HL-60 (cell line): ENCODE data around the gene PLAC8.

Experiments used
- DNase-seq, 2 experiments: peaks; one replicate each; pipeline ENCODE4 v3.0.0-alpha.2; 2010 to 2020; ENCODE audit warnings: low read depth in 1 of 2, low spot score in 1 of 2
- H3K27ac ChIP-seq: fragments of 250-450 bp; sonication (Bioruptor Pico); replicated peaks from 2 replicates; pipeline ENCODE4 v1.5.1; 2020; ENCODE audit warnings: mild to moderate bottlenecking, moderate library complexity
- H3K27me3 ChIP-seq: fragments of 250-450 bp; sonication (Bioruptor Pico); 2 replicates; pipeline ENCODE4 v1.5.1; 2021; ENCODE audit warnings: mild to moderate bottlenecking, moderate library complexity; ENCODE audit not compliant: insufficient read depth, poor library complexity, severe bottlenecking
- H3K4me3 ChIP-seq: replicated peaks from 2 replicates; pipeline ENCODE4 v1.5.1; 2011; ENCODE audit warnings: mild to moderate bottlenecking, control low read depth, low read length; ENCODE audit not compliant: insufficient read depth
- GABPA ChIP-seq: IDR thresholded peaks from 2 replicates; pipeline ENCODE4 v1.6.1; 2012; ENCODE audit warnings: low read depth
- POLR2AphosphoS5 ChIP-seq: IDR thresholded peaks from 2 replicates; pipeline ENCODE4 v1.6.1; 2012; ENCODE audit warnings: low read depth
- SPI1 ChIP-seq: IDR thresholded peaks from 2 replicates; pipeline ENCODE4 v1.6.1; 2012; ENCODE audit warnings: low read depth, mild to moderate bottlenecking, borderline replicate concordance
- TF ChIP-seq, protein P1 (sequence below): IDR thresholded peaks from one replicate; pipeline ENCODE4 v1.5.1; 2011; ENCODE audit warnings: low read length, control low read depth, inconsistent platforms; ENCODE audit not compliant: insufficient read depth
- TF ChIP-seq, protein P2 (sequence below): IDR thresholded peaks from 2 replicates; pipeline ENCODE4 v1.6.1; 2012; ENCODE audit warnings: low read depth; ENCODE audit not compliant: insufficient replicate concordance

The PLAC8 gene

DNA sequence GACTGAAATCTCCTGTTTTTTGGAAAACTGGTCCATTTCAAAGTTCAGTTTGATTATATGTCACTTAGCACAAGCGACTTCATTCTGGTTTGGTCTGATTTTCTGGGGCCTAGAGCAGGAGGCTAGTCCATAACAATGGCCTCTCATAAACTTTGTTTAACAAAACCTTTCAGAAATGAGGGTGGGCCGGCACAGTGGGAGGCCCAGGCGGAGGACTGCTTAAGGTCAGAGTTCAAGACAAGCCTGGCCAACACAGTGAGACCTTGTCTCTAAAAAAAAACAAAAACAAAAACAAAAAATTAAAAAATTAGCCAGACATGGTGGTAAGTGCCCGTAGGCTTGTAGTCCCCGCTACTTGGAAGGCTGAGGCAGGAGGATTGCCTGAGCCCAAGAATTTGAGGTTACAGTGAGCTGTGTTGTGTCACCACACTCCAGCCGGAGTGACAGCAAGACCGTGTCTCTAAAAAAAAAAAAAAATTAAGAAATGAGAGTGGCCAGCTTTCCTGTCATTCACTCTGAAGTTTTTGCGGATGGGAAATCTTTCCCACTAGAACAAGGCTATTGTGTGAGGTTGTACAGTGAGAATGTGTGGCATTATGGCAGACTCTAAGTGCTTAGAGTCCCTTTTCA, 1.2 kb upstream of the PLAC8 start:
- Histone ChIP-seq H3K27ac (peak overlapping the region; percentile 99), H3K27me3 (no peaks in the 10 kb centered on the region), H3K4me3 (no peak overlapping the region)
- DNase-seq = peak in 1 of 2 experiments; percentile 73
- no peak for TF ChIP-seq GABPA
- TF ChIP-seq, protein P1, sequence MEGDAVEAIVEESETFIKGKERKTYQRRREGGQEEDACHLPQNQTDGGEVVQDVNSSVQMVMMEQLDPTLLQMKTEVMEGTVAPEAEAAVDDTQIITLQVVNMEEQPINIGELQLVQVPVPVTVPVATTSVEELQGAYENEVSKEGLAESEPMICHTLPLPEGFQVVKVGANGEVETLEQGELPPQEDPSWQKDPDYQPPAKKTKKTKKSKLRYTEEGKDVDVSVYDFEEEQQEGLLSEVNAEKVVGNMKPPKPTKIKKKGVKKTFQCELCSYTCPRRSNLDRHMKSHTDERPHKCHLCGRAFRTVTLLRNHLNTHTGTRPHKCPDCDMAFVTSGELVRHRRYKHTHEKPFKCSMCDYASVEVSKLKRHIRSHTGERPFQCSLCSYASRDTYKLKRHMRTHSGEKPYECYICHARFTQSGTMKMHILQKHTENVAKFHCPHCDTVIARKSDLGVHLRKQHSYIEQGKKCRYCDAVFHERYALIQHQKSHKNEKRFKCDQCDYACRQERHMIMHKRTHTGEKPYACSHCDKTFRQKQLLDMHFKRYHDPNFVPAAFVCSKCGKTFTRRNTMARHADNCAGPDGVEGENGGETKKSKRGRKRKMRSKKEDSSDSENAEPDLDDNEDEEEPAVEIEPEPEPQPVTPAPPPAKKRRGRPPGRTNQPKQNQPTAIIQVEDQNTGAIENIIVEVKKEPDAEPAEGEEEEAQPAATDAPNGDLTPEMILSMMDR = no peak
- no peak for TF ChIP-seq POLR2AphosphoS5
- TF ChIP-seq, protein P2, sequence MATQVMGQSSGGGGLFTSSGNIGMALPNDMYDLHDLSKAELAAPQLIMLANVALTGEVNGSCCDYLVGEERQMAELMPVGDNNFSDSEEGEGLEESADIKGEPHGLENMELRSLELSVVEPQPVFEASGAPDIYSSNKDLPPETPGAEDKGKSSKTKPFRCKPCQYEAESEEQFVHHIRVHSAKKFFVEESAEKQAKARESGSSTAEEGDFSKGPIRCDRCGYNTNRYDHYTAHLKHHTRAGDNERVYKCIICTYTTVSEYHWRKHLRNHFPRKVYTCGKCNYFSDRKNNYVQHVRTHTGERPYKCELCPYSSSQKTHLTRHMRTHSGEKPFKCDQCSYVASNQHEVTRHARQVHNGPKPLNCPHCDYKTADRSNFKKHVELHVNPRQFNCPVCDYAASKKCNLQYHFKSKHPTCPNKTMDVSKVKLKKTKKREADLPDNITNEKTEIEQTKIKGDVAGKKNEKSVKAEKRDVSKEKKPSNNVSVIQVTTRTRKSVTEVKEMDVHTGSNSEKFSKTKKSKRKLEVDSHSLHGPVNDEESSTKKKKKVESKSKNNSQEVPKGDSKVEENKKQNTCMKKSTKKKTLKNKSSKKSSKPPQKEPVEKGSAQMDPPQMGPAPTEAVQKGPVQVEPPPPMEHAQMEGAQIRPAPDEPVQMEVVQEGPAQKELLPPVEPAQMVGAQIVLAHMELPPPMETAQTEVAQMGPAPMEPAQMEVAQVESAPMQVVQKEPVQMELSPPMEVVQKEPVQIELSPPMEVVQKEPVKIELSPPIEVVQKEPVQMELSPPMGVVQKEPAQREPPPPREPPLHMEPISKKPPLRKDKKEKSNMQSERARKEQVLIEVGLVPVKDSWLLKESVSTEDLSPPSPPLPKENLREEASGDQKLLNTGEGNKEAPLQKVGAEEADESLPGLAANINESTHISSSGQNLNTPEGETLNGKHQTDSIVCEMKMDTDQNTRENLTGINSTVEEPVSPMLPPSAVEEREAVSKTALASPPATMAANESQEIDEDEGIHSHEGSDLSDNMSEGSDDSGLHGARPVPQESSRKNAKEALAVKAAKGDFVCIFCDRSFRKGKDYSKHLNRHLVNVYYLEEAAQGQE = no peak
- no peak for TF ChIP-seq SPI1

DNA sequence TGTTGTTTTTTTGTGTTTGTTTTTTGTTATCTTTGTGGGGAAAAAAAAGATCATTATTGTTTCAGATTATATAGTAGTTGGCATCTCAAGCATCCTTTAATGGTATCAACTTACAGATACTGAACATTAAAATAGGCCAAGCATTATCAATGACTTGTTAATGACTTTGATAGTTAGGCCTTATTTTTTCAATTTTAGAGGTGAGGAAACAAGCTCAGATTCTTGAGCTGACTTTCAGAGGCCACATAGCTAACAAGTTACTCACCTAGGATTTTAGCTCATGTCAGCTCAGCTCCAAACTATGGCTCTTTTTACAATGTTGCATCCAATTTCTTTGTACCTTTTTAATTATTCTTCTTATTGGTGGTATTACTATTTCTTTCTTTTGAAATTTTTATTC, 471 bp upstream of the PLAC8 start:
- H3K27ac ChIP-seq = peak overlapping the region; percentile 99

DNA sequence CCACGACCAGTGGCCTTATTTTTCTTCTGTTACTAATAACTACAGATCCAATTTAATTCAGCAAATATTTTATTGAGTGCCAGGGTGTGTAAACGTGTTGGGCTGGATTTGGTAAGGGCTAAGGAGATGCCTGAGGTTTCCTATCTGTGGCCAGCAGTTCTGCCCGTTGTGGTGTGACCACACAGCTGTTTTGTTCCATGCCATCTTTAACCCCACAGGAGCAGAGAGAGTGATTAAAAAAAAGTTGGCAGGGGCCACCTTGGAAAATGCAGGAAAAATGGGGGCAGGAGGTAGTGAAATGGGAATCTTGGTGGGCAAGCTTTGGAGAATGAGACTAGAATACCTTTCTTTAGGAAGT, 1.1 kb downstream of the PLAC8 start:
- peak; percentile 50; the same call in 1 of the 2 replicates for TF ChIP-seq POLR2AphosphoS5
- TF ChIP-seq GABPA = no peak
- TF ChIP-seq, protein P2 = peak; percentile 16
- TF ChIP-seq, protein P1 = no peak

More for the DNA sequence above, 471 bp upstream of the PLAC8 start:
- DNase-seq = no peak
- no peak for TF ChIP-seq POLR2AphosphoS5
- TF ChIP-seq SPI1 = no peak
- TF ChIP-seq, protein P1 = no peak
- TF ChIP-seq GABPA = no peak
- TF ChIP-seq, protein P2 = no peak
- Histone ChIP-seq H3K4me3 (peak overlapping the region; percentile 49), H3K27me3 (no peaks in the 10 kb centered on the region)

More for the DNA sequence above, 1.1 kb downstream of the PLAC8 start:
- peak overlapping the region; percentile 99 for H3K27ac ChIP-seq
- DNase-seq = peak; percentile 71 to 72
- H3K4me3 ChIP-seq = peak overlapping the region; percentile 49
- H3K27me3 ChIP-seq = no peaks in the 10 kb centered on the region
